NT2/D1 (cell line): ENCODE measurements around the gene POGLUT3.

Experiments used
- DNase-seq: peaks from one replicate; pipeline ENCODE4 v3.0.0-alpha.2; 2011; ENCODE audit warnings: low read depth, low spot score
- H3K27me3 ChIP-seq: 2 replicates; pipeline ENCODE4 v1.6.0; 2011; ENCODE audit warnings: mild to moderate bottlenecking; ENCODE audit not compliant: insufficient read length, insufficient read depth
- H3K36me3 ChIP-seq: 2 replicates; pipeline ENCODE4 v1.6.1; 2011; ENCODE audit warnings: mild to moderate bottlenecking, low read length, mixed read lengths; ENCODE audit not compliant: insufficient read depth, insufficient read length
- H3K4me1 ChIP-seq: 2 replicates; pipeline ENCODE4 v1.5.1; 2011; ENCODE audit not compliant: insufficient read depth, insufficient read length
- H3K4me3 ChIP-seq: 2 replicates; pipeline ENCODE4 v1.5.1; 2011; ENCODE audit warnings: low read depth; ENCODE audit not compliant: insufficient read length
- H3K9ac ChIP-seq: 2 replicates; pipeline ENCODE4 v1.6.0; 2011; ENCODE audit warnings: low read depth; ENCODE audit not compliant: insufficient read length
- H3K9me3 ChIP-seq: 2 replicates; pipeline ENCODE4 v1.5.1; 2011; ENCODE audit warnings: mild to moderate bottlenecking, low read length; ENCODE audit not compliant: insufficient read depth
- SUZ12 ChIP-seq: IDR thresholded peaks from 2 replicates; pipeline ENCODE4 v1.6.1; 2011; ENCODE audit not compliant: insufficient read length, insufficient read depth; ENCODE audit errors: extremely low read depth
- YY1 ChIP-seq: IDR thresholded peaks from 2 replicates; pipeline ENCODE4 v1.6.1; 2011; ENCODE audit not compliant: insufficient read length, insufficient read depth
- ZNF274 ChIP-seq: IDR thresholded peaks from 2 replicates; pipeline ENCODE4 v1.6.1; 2011; ENCODE audit warnings: mild to moderate bottlenecking, low read depth, low read length

Gene POGLUT3

DNA sequence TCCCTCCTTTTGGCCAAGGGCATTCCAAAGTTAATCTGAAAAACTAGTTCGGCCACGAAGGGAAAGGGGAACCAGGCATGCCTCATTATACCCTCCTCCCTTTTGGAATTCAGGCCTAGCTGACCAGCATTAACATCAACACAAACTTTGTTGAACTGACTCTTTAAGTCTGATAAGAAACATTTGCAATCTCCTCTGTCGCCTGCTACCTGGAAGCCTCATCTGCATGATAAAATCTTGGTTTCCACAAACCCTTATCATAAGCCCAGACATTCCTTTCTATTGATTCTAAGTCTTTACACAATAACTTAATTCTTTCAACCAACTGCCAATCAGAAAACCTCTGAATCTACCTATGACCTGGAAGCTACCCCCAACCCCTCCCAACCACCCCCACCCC is 11.4 kb downstream of the POGLUT3 start:
- no peaks in the 10 kb centered on the region for H3K4me1 ChIP-seq
- no peak overlapping the region for H3K4me3 ChIP-seq
- H3K36me3 ChIP-seq, result peaks cover 40% of the 10 kb centered on the region
- H3K27me3 ChIP-seq, result no peaks in the 10 kb centered on the region
- peaks cover 6% of the 10 kb centered on the region; the same call in 1 of the 2 replicates for H3K9me3 ChIP-seq
- no peak overlapping the region for H3K9ac ChIP-seq
- no peak for DNase-seq
- TF ChIP-seq YY1 (no peak), ZNF274 (no peak), SUZ12 (no peak)

DNA sequence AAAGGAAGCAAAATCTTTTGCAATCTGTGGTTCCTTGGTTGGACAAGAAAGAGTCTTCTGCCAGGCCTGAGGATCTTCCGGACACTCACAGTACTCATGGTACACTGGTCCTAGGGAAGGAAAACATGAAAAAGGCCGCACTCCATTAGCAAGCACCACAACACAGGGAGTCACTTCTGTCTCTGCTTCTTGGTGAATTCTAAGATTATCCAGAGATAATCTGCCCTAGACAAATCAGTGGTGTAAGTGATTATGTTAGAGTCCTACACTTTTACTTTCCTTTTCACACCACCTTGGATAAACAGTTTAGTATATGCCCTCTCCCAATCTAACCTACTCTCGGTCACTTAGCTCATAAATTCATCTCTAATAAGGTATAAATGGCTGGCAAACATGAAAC is 11.9 kb downstream of the POGLUT3 start:
- H3K36me3 ChIP-seq, result peaks cover 45% of the 10 kb centered on the region
- H3K9me3 ChIP-seq, result peaks cover 6% of the 10 kb centered on the region; the same call in 1 of the 2 replicates
- no peak overlapping the region for H3K9ac ChIP-seq
- H3K27me3 ChIP-seq, result no peaks in the 10 kb centered on the region
- TF ChIP-seq YY1, result no peak
- no peak for TF ChIP-seq SUZ12
- no peak overlapping the region for H3K4me3 ChIP-seq
- H3K4me1 ChIP-seq, result no peaks in the 10 kb centered on the region
- no peak for DNase-seq

DNA sequence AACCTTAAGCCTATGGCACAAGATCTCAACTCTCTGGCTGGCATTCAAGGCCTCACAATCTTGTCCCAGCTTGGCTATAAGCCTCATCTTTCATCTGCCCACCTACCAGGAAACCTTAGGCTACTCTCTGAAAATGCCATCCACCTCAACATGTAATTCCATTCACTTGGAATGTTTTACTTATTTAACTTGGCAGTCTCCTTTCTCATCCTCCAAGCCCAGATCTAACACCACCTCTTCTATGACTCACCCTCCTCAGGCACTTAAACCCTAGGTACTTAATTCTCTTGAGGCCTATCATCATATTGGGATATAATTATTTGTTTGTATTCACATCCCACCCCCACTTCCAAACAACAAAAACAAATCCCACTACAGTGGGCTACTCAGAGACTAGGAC is 15.0 kb downstream of the POGLUT3 start:
- H3K27me3 ChIP-seq, result no peaks in the 10 kb centered on the region
- no peak overlapping the region for H3K9ac ChIP-seq
- H3K36me3 ChIP-seq, result peaks cover 40% of the 10 kb centered on the region
- no peaks in the 10 kb centered on the region for H3K4me1 ChIP-seq
- peaks cover 6% of the 10 kb centered on the region; the same call in 1 of the 2 replicates for H3K9me3 ChIP-seq
- TF ChIP-seq ZNF274 (no peak), YY1 (no peak), SUZ12 (no peak)
- no peak for DNase-seq
- no peak overlapping the region for H3K4me3 ChIP-seq

DNA sequence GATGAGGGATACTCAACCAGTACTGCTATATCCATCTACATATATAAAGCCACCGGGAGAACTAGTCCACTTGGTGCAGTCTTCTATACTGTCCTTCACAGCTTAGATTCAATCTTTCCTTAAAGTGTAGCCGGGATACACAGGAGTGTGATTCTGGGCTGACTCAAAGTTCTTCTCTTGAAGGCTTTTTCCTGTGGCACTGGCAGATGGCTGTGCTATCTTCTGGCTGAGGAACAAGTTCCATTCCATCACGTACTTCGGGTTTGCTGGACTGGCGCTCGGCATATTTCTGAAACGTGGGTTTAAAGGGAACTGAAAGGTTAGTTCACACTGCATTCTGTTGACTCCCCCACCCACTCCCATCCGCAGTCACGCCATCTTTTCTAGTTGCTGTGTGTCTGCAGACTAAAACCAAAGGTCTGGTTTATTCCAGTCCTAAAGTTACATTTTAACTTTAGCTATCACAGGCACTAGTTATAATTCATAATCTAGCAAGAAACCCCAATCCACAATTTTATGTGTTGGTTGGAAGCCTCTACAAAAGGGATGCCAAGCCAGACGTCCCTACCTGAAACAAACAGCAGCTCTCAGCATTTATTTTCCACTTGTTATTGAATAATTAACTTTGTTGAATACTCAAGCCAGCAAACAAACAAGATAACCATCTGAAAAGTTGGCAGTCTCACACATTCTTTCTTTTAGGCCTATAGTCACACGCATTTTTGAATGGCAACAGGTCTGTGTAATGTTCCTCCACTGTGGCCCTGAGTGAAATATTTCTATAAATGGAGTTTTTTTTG is 23.3 kb downstream of the POGLUT3 start:
- no peaks in the 10 kb centered on the region for H3K27me3 ChIP-seq
- H3K4me1 ChIP-seq, result no peaks in the 10 kb centered on the region
- H3K9me3 ChIP-seq, result no peaks in the 10 kb centered on the region
- TF ChIP-seq SUZ12, result no peak
- TF ChIP-seq YY1, result no peak
- TF ChIP-seq ZNF274, result no peak
- no peak for DNase-seq
- peaks cover 33% of the 10 kb centered on the region for H3K36me3 ChIP-seq
- H3K4me3 ChIP-seq, result no peak overlapping the region
- H3K9ac ChIP-seq, result no peak overlapping the region

DNA sequence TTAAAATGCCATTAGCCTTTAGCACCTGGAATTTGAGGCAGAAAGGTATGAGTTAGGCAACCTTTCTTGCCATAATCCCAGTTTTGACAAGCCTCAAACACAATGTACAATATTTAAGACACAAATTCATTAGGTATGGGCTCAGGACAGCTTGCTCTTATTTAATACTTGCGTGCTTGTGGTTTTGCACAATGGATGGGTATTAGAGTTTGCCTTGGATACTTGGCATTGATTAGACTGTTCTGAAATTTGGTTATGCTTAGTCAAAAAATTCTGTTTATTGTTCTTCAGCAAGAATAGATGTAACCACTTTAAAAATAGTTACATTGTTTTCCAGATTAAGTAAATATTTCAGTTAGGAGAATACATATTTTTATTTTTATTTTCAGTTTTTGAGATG is 25.5 kb downstream of the POGLUT3 start:
- H3K4me1 ChIP-seq, result no peaks in the 10 kb centered on the region
- no peaks in the 10 kb centered on the region for H3K27me3 ChIP-seq
- TF ChIP-seq YY1 (no peak), SUZ12 (no peak), ZNF274 (no peak)
- no peak overlapping the region for H3K4me3 ChIP-seq
- peaks cover 25% of the 10 kb centered on the region for H3K36me3 ChIP-seq
- no peaks in the 10 kb centered on the region for H3K9me3 ChIP-seq
- DNase-seq, result no peak
- no peak overlapping the region for H3K9ac ChIP-seq

DNA sequence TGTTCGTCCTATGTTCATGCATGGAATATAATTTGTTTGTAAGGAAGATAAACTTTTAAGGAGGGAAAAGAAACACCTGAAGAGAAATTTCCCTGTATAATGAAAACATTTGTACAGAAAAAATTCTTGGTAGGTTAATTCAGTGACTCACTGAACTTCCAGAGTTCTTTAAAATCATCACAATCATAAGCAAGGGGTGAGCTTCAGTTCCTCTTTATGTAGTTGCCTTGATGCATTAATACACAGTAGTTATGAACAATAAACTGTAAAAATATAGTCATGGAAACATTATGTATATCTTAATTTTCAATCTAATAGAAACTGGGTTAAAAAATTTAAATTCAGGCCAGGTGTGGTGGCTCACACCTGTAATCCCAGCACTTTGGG is 29.7 kb downstream of the POGLUT3 start:
- H3K27me3 ChIP-seq, result no peaks in the 10 kb centered on the region
- TF ChIP-seq ZNF274, result no peak
- no peak for TF ChIP-seq SUZ12
- no peak for TF ChIP-seq YY1
- no peak for DNase-seq

DNA sequence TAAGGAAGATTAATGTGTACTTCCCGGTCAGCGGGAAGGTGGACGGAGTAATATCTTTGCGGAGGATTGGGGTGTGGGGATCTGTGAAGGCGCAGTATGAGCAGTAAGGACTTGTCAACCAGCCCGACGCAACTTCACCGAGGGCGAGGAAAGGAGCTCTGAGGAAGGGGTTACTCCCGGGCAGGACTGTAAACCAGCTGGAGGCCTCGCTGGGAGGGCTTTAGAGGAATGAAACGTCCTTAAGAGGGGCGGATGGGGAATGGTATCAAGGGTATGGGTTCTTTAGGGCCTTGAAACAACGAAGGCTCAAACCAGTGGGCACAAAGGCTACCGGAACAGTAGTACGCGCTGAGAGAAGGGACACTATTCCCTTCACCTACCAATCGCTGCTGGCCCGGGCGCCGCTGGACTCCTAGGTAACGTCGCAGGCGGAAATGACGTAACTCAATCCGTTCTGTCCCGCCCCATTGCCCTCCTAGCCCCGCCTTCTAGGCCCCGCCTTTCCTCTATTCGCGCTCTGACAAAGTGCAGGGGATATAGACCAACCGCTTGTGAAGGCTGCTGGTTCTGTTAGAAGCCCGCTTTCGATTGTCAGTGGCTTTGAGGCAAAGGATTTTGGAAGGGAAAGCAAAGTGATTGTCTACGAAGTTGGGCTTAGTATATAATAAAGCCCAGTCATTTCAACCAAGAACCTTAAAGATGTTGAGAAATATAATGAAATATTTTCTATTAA is 30.9 kb downstream of the POGLUT3 start, which contains the start of gene C11orf65:
Gene C11orf65 (minus strand): TSS at position 439 of the 733 bp plus-strand sequence. CDS start 5,970 bp downstream, outside the sequence.
- no peak for TF ChIP-seq SUZ12
- TF ChIP-seq ZNF274, result no peak
- no peak for TF ChIP-seq YY1
- Histone ChIP-seq H3K9ac (peak within 1 kb of the TSS; percentile 95), H3K4me3 (peak within 1 kb of the TSS; percentile 76), H3K36me3 (no peaks in the 10 kb centered on the region), H3K4me1 (no peaks in the 10 kb centered on the region), H3K9me3 (no peaks in the 10 kb centered on the region), H3K27me3 (no peaks in the 10 kb centered on the region)
- peak; percentile 94 for DNase-seq

More for the DNA sequence above, 29.7 kb downstream of the POGLUT3 start:
- no peaks in the 10 kb centered on the region for H3K9me3 ChIP-seq
- no peaks in the 10 kb centered on the region for H3K36me3 ChIP-seq
- no peaks in the 10 kb centered on the region for H3K4me1 ChIP-seq
- H3K4me3 ChIP-seq, result no peak overlapping the region
- H3K9ac ChIP-seq, result no peak overlapping the region
